Measurements from ENCODE around the gene SCN10A.

The SCN10A gene

DNA sequence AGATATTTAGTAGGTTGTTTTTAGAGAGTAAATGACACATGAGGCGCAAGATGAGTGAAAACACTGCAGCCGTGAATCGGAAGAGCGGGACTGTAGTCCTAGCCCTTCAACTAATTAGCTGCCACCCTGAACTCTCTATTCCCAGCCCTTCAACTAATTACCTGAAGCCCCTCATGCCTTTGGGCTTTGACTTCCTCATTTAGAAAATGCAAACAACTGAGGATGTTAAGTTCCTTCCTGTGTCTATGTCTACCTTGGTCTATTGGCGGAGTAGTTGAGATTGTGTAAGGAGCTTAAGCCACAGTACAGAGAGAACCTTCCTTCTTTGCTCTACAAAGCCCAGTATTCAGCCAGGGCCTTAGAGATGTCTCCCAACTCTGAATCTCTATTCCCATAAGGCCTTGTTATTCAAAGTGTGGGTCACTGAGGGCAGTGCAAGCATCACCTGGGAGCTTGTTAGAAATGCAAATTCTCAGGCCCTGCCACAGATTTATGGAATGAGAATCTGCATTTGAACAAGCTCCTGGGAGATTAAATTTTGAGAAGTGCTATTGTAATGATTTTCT lies 94.7 kb downstream of the SCN10A start:
- H3K4me3 ChIP-seq (ENCODE audit: low read depth, low read length), result no peak overlapping the region
- no peak for TF ChIP-seq POLR2A (IDR thresholded peaks at IDR 0.05; ENCODE audit: extremely low read depth, insufficient read length)
- TF ChIP-seq, protein P1, sequence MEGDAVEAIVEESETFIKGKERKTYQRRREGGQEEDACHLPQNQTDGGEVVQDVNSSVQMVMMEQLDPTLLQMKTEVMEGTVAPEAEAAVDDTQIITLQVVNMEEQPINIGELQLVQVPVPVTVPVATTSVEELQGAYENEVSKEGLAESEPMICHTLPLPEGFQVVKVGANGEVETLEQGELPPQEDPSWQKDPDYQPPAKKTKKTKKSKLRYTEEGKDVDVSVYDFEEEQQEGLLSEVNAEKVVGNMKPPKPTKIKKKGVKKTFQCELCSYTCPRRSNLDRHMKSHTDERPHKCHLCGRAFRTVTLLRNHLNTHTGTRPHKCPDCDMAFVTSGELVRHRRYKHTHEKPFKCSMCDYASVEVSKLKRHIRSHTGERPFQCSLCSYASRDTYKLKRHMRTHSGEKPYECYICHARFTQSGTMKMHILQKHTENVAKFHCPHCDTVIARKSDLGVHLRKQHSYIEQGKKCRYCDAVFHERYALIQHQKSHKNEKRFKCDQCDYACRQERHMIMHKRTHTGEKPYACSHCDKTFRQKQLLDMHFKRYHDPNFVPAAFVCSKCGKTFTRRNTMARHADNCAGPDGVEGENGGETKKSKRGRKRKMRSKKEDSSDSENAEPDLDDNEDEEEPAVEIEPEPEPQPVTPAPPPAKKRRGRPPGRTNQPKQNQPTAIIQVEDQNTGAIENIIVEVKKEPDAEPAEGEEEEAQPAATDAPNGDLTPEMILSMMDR (IDR thresholded peaks at IDR 0.05; ENCODE audit: low read depth, low read length), result no peak
- TF ChIP-seq MYC (IDR thresholded peaks at IDR 0.05; ENCODE audit: low read depth, low read length), result no peak
- no peak for TF ChIP-seq MAX (IDR thresholded peaks at IDR 0.05; ENCODE audit: low read depth, low read length)
- peak; percentile 22 for DNase-seq (ENCODE audit: low read depth)

- DNase-seq (ENCODE audit: low read depth), result no peak
- no peak overlapping the region for H3K4me3 ChIP-seq (ENCODE audit: low read depth, low read length)
Observed at GRCh38 chr3:38720465-38720864, 95.6 kb downstream of the SCN10A start.

DNA sequence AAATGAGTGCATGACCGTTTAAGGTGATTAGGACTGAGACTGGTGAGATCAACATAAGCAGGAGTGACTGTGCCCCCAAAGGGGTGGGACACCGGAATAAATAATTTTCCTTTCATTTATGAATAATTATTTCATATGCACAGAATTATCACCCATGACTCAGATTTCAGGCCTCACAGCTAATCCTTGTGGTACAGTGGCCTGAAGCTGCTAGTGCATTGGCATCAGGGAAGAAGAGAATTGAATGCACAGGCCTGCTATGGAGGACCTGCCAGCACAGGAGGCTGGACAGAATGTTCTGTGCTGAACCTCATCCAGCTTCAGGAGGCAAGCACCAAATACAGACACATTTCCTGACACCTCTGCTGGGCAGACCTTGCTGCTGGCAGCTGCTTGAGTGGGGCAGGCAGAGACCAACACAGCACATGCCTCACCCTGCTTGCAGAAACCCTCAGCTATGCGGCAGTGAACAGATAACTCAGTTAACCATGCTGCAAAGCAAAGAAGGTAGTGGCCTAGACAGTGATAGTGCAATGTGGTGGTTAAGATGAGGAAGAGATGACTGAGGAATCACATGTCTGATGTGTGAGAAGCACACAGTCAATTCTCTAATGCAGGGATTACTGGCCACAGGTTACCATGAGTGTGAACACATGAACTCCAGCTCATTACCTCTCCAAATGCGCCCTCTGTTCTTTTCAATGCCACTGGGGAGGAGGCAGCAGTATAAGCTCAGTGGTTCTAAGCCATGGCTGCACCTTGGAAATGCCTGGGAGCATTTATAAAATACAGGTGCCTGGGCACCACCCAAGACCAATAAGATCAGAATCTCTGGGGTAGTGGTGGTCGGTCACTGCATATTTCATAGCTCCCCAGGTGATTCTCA lies 98.4 kb downstream of the SCN10A start:
- TF ChIP-seq MAX (IDR thresholded peaks at IDR 0.05; ENCODE audit: low read depth, low read length), result no peak
- TF ChIP-seq, protein P1 (IDR thresholded peaks at IDR 0.05; ENCODE audit: low read depth, low read length), result no peak
- TF ChIP-seq MYC (IDR thresholded peaks at IDR 0.05; ENCODE audit: low read depth, low read length), result no peak
- TF ChIP-seq POLR2A (IDR thresholded peaks at IDR 0.05; ENCODE audit: extremely low read depth, insufficient read length), result no peak
- DNase-seq (ENCODE audit: low read depth), result no peak
- H3K4me3 ChIP-seq (ENCODE audit: low read depth, low read length), result no peak overlapping the region

More at GRCh38 chr3:38720465-38720864, 95.6 kb downstream of the SCN10A start:
- TF ChIP-seq MAX (IDR thresholded peaks at IDR 0.05; ENCODE audit: low read depth, low read length) (no peak), POLR2A (IDR thresholded peaks at IDR 0.05; ENCODE audit: extremely low read depth, insufficient read length) (no peak), MYC (IDR thresholded peaks at IDR 0.05; ENCODE audit: low read depth, low read length) (no peak)
- TF ChIP-seq, protein P1 (IDR thresholded peaks at IDR 0.05; ENCODE audit: low read depth, low read length), result no peak

DNA sequence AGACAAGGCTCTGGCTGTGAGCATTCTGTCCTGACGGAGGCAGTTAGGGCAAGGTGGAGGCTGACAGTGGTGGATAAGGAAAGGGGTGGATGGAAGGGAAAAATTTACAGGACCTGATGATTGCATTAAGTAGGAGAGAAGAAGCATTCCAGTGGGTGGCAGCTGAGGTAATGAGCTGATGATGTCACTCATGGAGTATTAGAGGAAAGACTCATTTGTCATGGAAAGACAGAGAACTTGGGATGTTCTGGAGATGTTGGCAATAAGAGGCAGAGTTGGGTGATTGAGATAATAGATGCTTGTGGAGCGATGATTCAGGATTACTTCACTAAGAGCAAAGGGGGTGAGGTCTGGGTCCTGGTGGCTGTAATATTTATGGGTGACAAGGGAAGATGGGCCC lies 102.9 kb downstream of the SCN10A start:
- TF ChIP-seq MAX (IDR thresholded peaks at IDR 0.05; ENCODE audit: low read depth, low read length) (no peak), POLR2A (IDR thresholded peaks at IDR 0.05; ENCODE audit: extremely low read depth, insufficient read length) (no peak), MYC (IDR thresholded peaks at IDR 0.05; ENCODE audit: low read depth, low read length) (no peak)
- TF ChIP-seq, protein P1 (IDR thresholded peaks at IDR 0.05; ENCODE audit: low read depth, low read length), result no peak
- no peak overlapping the region for H3K4me3 ChIP-seq (ENCODE audit: low read depth, low read length)
- DNase-seq (ENCODE audit: low read depth), result no peak

- no peak for DNase-seq (ENCODE audit: low read depth)
- TF ChIP-seq, protein P1 (IDR thresholded peaks at IDR 0.05; ENCODE audit: low read depth, low read length), result no peak
- TF ChIP-seq MAX (IDR thresholded peaks at IDR 0.05; ENCODE audit: low read depth, low read length) (no peak), POLR2A (IDR thresholded peaks at IDR 0.05; ENCODE audit: extremely low read depth, insufficient read length) (no peak), MYC (IDR thresholded peaks at IDR 0.05; ENCODE audit: low read depth, low read length) (no peak)
- no peak overlapping the region for H3K4me3 ChIP-seq (ENCODE audit: low read depth, low read length)
Observed at GRCh38 chr3:38711321-38711720, 104.7 kb downstream of the SCN10A start.
